Endothelial cell of umbilical vein (primary cell): ENCODE data around the gene GJB5. TPM values are rescaled to one million over a fixed set of nuclear protein-coding genes. Genes with fewer than 3 reads are reported as not detected.

Source experiments
- BruUV-seq: library from RNA; stranded (reverse); fragments of 400-500 nt; replicated peaks from 2 replicates; lab custom pipeline; 2021; lab: Mats Ljungman, UMichigan
- CTCF ChIA-PET: fragments of 300-600, 350-600 bp; sonication (Branson Sonifier 250); formaldehyde crosslinking; loops from one replicate; lab custom pipeline; 2021; ENCODE audit warnings: antibody characterized with exemption, inconsistent platforms; lab: Charles Lee
- POLR2A ChIA-PET: fragments of 300-600, 350-600 bp; sonication (Branson Sonifier 250); formaldehyde crosslinking; loops from one replicate; lab custom pipeline; 2021; ENCODE audit warnings: antibody characterized with exemption, inconsistent platforms; lab: Charles Lee
- DNase-seq: peaks from one replicate; pipeline ENCODE4 v3.0.0-alpha.2; 2011; ENCODE audit warnings: low read depth, low spot score
- FAIRE-seq: peaks from 2 replicates; lab custom pipeline; 2011; peaks lifted over from hg19 to GRCh38; lab: Jason Lieb, UNC
- H2AFZ ChIP-seq: 2 replicates; pipeline ENCODE4 v1.6.0; 2012; ENCODE audit warnings: low read depth, low read length, control low read depth, inconsistent platforms
- H3K27ac ChIP-seq: 2 replicates; pipeline ENCODE4 v1.5.1; 2011; ENCODE audit warnings: low read depth, mild to moderate bottlenecking, control low read depth, low read length, moderate library complexity; ENCODE audit not compliant: insufficient read depth
- H3K27me3 ChIP-seq, 2 experiments: 2 replicates each; pipeline versions ENCODE4 v1.6.0 to v1.6.1; 2011; ENCODE audit warnings: low read length in 2 of 2, mixed read lengths in 1 of 2; ENCODE audit not compliant: control insufficient read depth in 2 of 2, insufficient read depth in 2 of 2
- H3K36me3 ChIP-seq, 2 experiments: 2 replicates in 1 of 2; 3 replicates in 1 of 2; pipeline ENCODE4 v1.5.1; 2011; ENCODE audit warnings: low read length in 2 of 2, mild to moderate bottlenecking in 1 of 2, moderate library complexity in 1 of 2; ENCODE audit not compliant: control insufficient read depth in 2 of 2, insufficient read depth in 2 of 2; ENCODE audit errors: extremely low read depth in 1 of 2
- H3K4me1 ChIP-seq: 3 replicates; pipeline ENCODE4 v1.5.1; 2011; ENCODE audit warnings: mild to moderate bottlenecking, low read length; ENCODE audit not compliant: control insufficient read depth, insufficient read depth; ENCODE audit errors: extremely low read depth
- H3K4me2 ChIP-seq: 2 replicates; pipeline ENCODE4 v1.6.1; 2011; ENCODE audit warnings: low read length, control low read depth, mixed read lengths; ENCODE audit not compliant: insufficient read depth
- H3K4me3 ChIP-seq, 3 experiments: fragments of 200-600 bp in 1 of 3; sonication (generic), shearing (Covaris generic) in 1 of 3; replicated peaks in 1 of 3; 2 replicates each; pipeline ENCODE4 v1.5.1; 2011 to 2016; ENCODE audit warnings: control low read depth in 3 of 3, low read length in 3 of 3, mild to moderate bottlenecking in 2 of 3, inconsistent platforms in 1 of 3, low read depth in 1 of 3, moderate library complexity in 1 of 3; ENCODE audit not compliant: insufficient read depth in 1 of 3
- H3K79me2 ChIP-seq: 2 replicates; pipeline ENCODE4 v1.6.0; 2012; ENCODE audit warnings: low read length, inconsistent platforms; ENCODE audit not compliant: control insufficient read depth, insufficient read depth
- H3K9ac ChIP-seq: replicated peaks from 2 replicates; pipeline ENCODE3; 2011; ENCODE audit warnings: low read length, control low read depth; ENCODE audit not compliant: insufficient read depth; ENCODE audit errors: extremely low read depth
- H3K9me1 ChIP-seq: replicated peaks from 3 replicates; pipeline ENCODE4 v1.6.0; 2011; ENCODE audit warnings: mild to moderate bottlenecking, low read length; ENCODE audit not compliant: control insufficient read depth, insufficient read depth; ENCODE audit errors: extremely low read depth
- H3K9me3 ChIP-seq: replicated peaks from 2 replicates; pipeline ENCODE4 v1.5.1; 2012; ENCODE audit warnings: low read length, inconsistent platforms; ENCODE audit not compliant: control insufficient read depth, insufficient read depth
- H4K20me1 ChIP-seq: replicated peaks from 2 replicates; pipeline ENCODE3; 2011; ENCODE audit warnings: mild to moderate bottlenecking, low read length; ENCODE audit not compliant: control insufficient read depth, insufficient read depth; ENCODE audit errors: extremely low read depth
- EZH2 ChIP-seq: IDR thresholded peaks from 2 replicates; pipeline ENCODE4 v1.6.1; 2012; ENCODE audit warnings: borderline replicate concordance, low read depth, mild to moderate bottlenecking, moderate library complexity, low read length, inconsistent platforms; ENCODE audit not compliant: severe bottlenecking
- FOS ChIP-seq: IDR thresholded peaks from 2 replicates; pipeline ENCODE4 v1.6.1; 2011; ENCODE audit warnings: mild to moderate bottlenecking, low read length, moderate library complexity, borderline replicate concordance; ENCODE audit not compliant: insufficient read depth
- GATA2 ChIP-seq: IDR thresholded peaks from 2 replicates; pipeline ENCODE4 v1.7.0; 2011; ENCODE audit warnings: low read depth, mild to moderate bottlenecking, moderate library complexity, mixed read lengths, low read length; ENCODE audit not compliant: insufficient read length, insufficient read depth
- JUN ChIP-seq: IDR thresholded peaks from 2 replicates; pipeline ENCODE4 v1.6.1; 2011; ENCODE audit warnings: borderline replicate concordance, low read depth; ENCODE audit not compliant: insufficient read length, insufficient read depth
- MYC ChIP-seq: IDR thresholded peaks from one replicate; pipeline ENCODE4 v1.6.1; 2011; ENCODE audit warnings: mild to moderate bottlenecking, low read depth, low read length
- POLR2A ChIP-seq: IDR thresholded peaks from 2 replicates; pipeline ENCODE4 v1.6.1; 2012; ENCODE audit warnings: low read depth, mild to moderate bottlenecking, control low read depth, low read length
- POLR2AphosphoS5 ChIP-seq: IDR thresholded peaks from 2 replicates; pipeline ENCODE4 v1.6.1; 2012; ENCODE audit warnings: low read depth, mild to moderate bottlenecking, control low read depth, low read length, moderate library complexity; ENCODE audit not compliant: insufficient read depth
- dilution Hi-C: fragments of 300-500 bp; cut with MboI; formaldehyde crosslinking; loops from one replicate; pipeline ENCODE4 v1.15.0; 2019; ENCODE audit warnings: low sequenced_read_pairs; ENCODE audit not compliant: extremely low pct_ligation_motif_present
- intact Hi-C: fragments of 100-400 bp; cut with micrococcal nuclease; formaldehyde crosslinking; loops from one replicate; pipeline ENCODE4 v1.10.0; 2022
- polyA plus RNA-seq, 4 experiments: library from polyadenylated mRNA; depleted of rRNA in 3 of 4; stranded (reverse) in 3 of 4; unstranded in 1 of 4; fragments of >200 nt; gene quantifications; 2 replicates each; pipeline versions ENCODE4 v1.2.1 to v1.2.3, GENCODE V29; 2011 to 2012; ENCODE audit warnings: missing spikeins in 1 of 4
- total RNA-seq: library from RNA; stranded (reverse); gene quantifications from 2 replicates; pipeline ENCODE4 v1.2.3, GENCODE V29; 2021
- TF ChIP-seq, protein P1 (sequence below): IDR thresholded peaks from 2 replicates; pipeline ENCODE4 v1.6.1; 2011; ENCODE audit not compliant: insufficient read depth, insufficient read length
- TF ChIP-seq, protein P2 (sequence below), 2 donors: IDR thresholded peaks; 1 replicate in 1 of 2; 2 replicates in 1 of 2; pipeline ENCODE4 v1.5.1; 2011; ENCODE audit warnings: low read length in 2 of 2, mild to moderate bottlenecking in 2 of 2, moderate library complexity in 2 of 2, control low read depth in 1 of 2, inconsistent platforms in 1 of 2, low read depth in 1 of 2; ENCODE audit not compliant: insufficient read depth in 1 of 2; ENCODE audit errors: extremely low read depth in 1 of 2

Gene GJB5
- total and polyA plus RNA-seq, 2 donors (not counting 3 experiments of a cell fraction or from before 2014, with no cell fraction given): not detected

GRCh38 chr1:34711485-34711884 is 43.4 kb upstream of the GJB5 start:
- dilution Hi-C loops: no loop called here
- Histone ChIP-seq H3K9me3 (no peaks in the 10 kb centered on the region), H2AFZ (no peak overlapping the region), H3K4me2 (no peak overlapping the region), H3K36me3 (no peaks in the 10 kb centered on the region), H4K20me1 (no peaks in the 10 kb centered on the region), H3K9me1 (no peaks in the 10 kb centered on the region), H3K9ac (no peak overlapping the region), H3K27me3 (no peaks in the 10 kb centered on the region), H3K4me3 (no peak overlapping the region), H3K79me2 (no peaks in the 10 kb centered on the region), H3K4me1 (no peaks in the 10 kb centered on the region), H3K27ac (no peak overlapping the region)
- intact Hi-C loops: no loop called here
- DNase-seq (no peak), FAIRE-seq (no peak)
- no peak for TF ChIP-seq POLR2AphosphoS5
- no peak for TF ChIP-seq POLR2A
- no peak for TF ChIP-seq EZH2
- TF ChIP-seq FOS: no peak
- TF ChIP-seq GATA2: no peak
- no peak for TF ChIP-seq MYC
- TF ChIP-seq, protein P1, sequence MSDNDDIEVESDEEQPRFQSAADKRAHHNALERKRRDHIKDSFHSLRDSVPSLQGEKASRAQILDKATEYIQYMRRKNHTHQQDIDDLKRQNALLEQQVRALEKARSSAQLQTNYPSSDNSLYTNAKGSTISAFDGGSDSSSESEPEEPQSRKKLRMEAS: no peak
- no peak for TF ChIP-seq JUN
- TF ChIP-seq, protein P2, sequence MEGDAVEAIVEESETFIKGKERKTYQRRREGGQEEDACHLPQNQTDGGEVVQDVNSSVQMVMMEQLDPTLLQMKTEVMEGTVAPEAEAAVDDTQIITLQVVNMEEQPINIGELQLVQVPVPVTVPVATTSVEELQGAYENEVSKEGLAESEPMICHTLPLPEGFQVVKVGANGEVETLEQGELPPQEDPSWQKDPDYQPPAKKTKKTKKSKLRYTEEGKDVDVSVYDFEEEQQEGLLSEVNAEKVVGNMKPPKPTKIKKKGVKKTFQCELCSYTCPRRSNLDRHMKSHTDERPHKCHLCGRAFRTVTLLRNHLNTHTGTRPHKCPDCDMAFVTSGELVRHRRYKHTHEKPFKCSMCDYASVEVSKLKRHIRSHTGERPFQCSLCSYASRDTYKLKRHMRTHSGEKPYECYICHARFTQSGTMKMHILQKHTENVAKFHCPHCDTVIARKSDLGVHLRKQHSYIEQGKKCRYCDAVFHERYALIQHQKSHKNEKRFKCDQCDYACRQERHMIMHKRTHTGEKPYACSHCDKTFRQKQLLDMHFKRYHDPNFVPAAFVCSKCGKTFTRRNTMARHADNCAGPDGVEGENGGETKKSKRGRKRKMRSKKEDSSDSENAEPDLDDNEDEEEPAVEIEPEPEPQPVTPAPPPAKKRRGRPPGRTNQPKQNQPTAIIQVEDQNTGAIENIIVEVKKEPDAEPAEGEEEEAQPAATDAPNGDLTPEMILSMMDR (IDR thresholded peaks at IDR 0.05; ENCODE audit: extremely low read depth in 1 of 2, insufficient read depth in 1 of 2, low read depth in 1 of 2, low read length in 2 of 2): no peak
- BruUV-seq: no TSS peak
- ChIA-PET CTCF (no interaction called here), POLR2A (no interaction called here)
